Smooth muscle cell (in vitro differentiated cells): ENCODE data around the gene PZP. TPM values are rescaled to one million over a fixed set of nuclear protein-coding genes. Genes with fewer than 3 reads are reported as not detected.
"Not testable (repeated sequence)": the region's sequence is repeated elsewhere in the genome, so short reads cannot be mapped to it uniquely, and the experiment has no call there.

Experiments used
- DNase-seq: peaks from one replicate; lab custom pipeline; 2025; ENCODE audit not compliant: unreplicated experiment; lab: John Stamatoyannopoulos, UW
- H2AFZ ChIP-seq: fragments of 200-600 bp; sonication (generic); 2 replicates; pipeline ENCODE4 v1.6.0; 2016; ENCODE audit warnings: antibody characterized with exemption, low read depth, mild to moderate bottlenecking
- H3F3A ChIP-seq: fragments of 200-600 bp; sonication (generic); 2 replicates; pipeline ENCODE4 v1.6.0; 2017; ENCODE audit warnings: antibody characterized with exemption, low read depth
- H3K27ac ChIP-seq: fragments of 200-600 bp; sonication (generic); 2 replicates; pipeline ENCODE4 v1.5.1; 2016; ENCODE audit warnings: low read depth, mild to moderate bottlenecking
- H3K27me3 ChIP-seq: fragments of 200-600 bp; sonication (generic); 2 replicates; pipeline ENCODE4 v1.6.1; 2016; ENCODE audit warnings: low read depth, mild to moderate bottlenecking
- H3K36me3 ChIP-seq: fragments of 200-600 bp; sonication (generic); 2 replicates; pipeline ENCODE4 v1.5.1; 2016; ENCODE audit warnings: low read depth
- H3K4me1 ChIP-seq: fragments of 200-600 bp; sonication (generic); 2 replicates; pipeline ENCODE4 v1.5.1; 2016; ENCODE audit warnings: low read depth
- H3K4me2 ChIP-seq: fragments of 200-600 bp; sonication (generic); 2 replicates; pipeline ENCODE4 v1.6.0; 2016; ENCODE audit warnings: mild to moderate bottlenecking
- H3K4me3 ChIP-seq: fragments of 200-600 bp; sonication (generic); 2 replicates; pipeline ENCODE4 v1.5.1; 2016; ENCODE audit warnings: mild to moderate bottlenecking
- H3K79me2 ChIP-seq: fragments of 200-600 bp; sonication (generic); 2 replicates; pipeline ENCODE4 v1.6.0; 2016; ENCODE audit warnings: low read depth, mild to moderate bottlenecking
- H3K9ac ChIP-seq: fragments of 200-600 bp; sonication (generic); 2 replicates; pipeline ENCODE4 v1.6.0; 2016; ENCODE audit warnings: low read depth
- H3K9me3 ChIP-seq: fragments of 200-600 bp; sonication (generic); replicated peaks from 2 replicates; pipeline ENCODE4 v1.5.1; 2016; ENCODE audit warnings: low read depth
- H4K20me1 ChIP-seq: fragments of 200-600 bp; sonication (generic); 2 replicates; pipeline ENCODE4 v1.6.0; 2016; ENCODE audit warnings: low read depth
- WGBS: methylation state at CpG from one replicate; pipeline ENCODE4 v1.1.7; 2016; ENCODE audit warnings: low lambda C conversion rate; 5-methylcytosine and 5-hydroxymethylcytosine counted together
- polyA plus RNA-seq: library from polyadenylated mRNA; unstranded; fragments of >200 nt; fragmentation: Nextera tagmentation; extraction: Ambion mirVana; gene quantifications from 2 replicates; pipeline ENCODE4 v1.2.1, GENCODE V29; 2016
- total RNA-seq: library from RNA; depleted of rRNA; stranded (reverse); fragments of >200 nt; gene quantifications from 2 replicates; pipeline ENCODE4 v1.2.3, GENCODE V29; 2014
- TF ChIP-seq, protein P1 (sequence below): fragments of 200-600 bp; sonication (generic); IDR thresholded peaks from 2 replicates; pipeline ENCODE4 v1.5.1; 2017; ENCODE audit warnings: borderline replicate concordance, mild to moderate bottlenecking, antibody characterized with exemption; ENCODE audit not compliant: insufficient read depth, poor library complexity, severe bottlenecking

Gene PZP
- total and polyA plus RNA-seq, 2 experiments from 2014 or later, result not detected

DNA sequence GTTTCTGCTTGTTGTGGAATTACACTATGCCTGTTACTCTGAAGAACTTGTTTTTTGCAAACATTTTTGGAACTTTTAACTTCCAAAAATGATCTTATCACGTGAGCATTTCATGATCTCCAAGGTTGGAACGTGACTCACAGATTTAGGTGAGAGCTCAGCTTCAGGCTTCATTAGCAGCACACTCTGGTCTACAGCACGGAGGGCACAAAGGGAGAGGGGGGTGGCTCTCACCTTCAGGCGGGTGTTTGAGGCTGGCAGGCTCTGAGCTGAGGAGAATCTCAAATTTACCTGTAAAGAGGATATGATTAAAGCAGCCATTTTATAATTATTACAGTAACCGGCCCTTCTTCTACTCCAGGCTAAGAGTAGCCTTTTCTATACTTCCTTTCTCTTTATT, 45.3 kb upstream of the PZP start:
- Histone ChIP-seq H4K20me1 (no peaks in the 10 kb centered on the region), H3K4me1 (no peaks in the 10 kb centered on the region), H3K9me3 (no peaks in the 10 kb centered on the region), H3K27me3 (peaks cover 10% of the 10 kb centered on the region), H3K9ac (no peak overlapping the region), H3F3A (no peaks in the 10 kb centered on the region), H2AFZ (no peak overlapping the region), H3K4me3 (no peak overlapping the region), H3K4me2 (no peak overlapping the region), H3K36me3 (no peaks in the 10 kb centered on the region), H3K27ac (no peak overlapping the region), H3K79me2 (no peaks in the 10 kb centered on the region)
- no peak for DNase-seq
- 48% methylated on average over 5 of the region's 5 CpGs for WGBS
- TF ChIP-seq, protein P1, sequence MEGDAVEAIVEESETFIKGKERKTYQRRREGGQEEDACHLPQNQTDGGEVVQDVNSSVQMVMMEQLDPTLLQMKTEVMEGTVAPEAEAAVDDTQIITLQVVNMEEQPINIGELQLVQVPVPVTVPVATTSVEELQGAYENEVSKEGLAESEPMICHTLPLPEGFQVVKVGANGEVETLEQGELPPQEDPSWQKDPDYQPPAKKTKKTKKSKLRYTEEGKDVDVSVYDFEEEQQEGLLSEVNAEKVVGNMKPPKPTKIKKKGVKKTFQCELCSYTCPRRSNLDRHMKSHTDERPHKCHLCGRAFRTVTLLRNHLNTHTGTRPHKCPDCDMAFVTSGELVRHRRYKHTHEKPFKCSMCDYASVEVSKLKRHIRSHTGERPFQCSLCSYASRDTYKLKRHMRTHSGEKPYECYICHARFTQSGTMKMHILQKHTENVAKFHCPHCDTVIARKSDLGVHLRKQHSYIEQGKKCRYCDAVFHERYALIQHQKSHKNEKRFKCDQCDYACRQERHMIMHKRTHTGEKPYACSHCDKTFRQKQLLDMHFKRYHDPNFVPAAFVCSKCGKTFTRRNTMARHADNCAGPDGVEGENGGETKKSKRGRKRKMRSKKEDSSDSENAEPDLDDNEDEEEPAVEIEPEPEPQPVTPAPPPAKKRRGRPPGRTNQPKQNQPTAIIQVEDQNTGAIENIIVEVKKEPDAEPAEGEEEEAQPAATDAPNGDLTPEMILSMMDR, result no peak

- DNase-seq, H2AFZ ChIP-seq, H3K9me3 ChIP-seq, H3K36me3 ChIP-seq, H3K4me1 ChIP-seq, H4K20me1 ChIP-seq, H3K4me2 ChIP-seq, H3K9ac ChIP-seq, H3K79me2 ChIP-seq, H3F3A ChIP-seq, H3K27ac ChIP-seq, H3K4me3 ChIP-seq: not testable (repeated sequence)
- peaks cover 10% of the 10 kb centered on the region for H3K27me3 ChIP-seq
- 88% methylated on average over 2 of the region's 2 CpGs for WGBS
Observed at GRCh38 chr12:9252791-9253190, 44.6 kb upstream of the PZP start.

DNA sequence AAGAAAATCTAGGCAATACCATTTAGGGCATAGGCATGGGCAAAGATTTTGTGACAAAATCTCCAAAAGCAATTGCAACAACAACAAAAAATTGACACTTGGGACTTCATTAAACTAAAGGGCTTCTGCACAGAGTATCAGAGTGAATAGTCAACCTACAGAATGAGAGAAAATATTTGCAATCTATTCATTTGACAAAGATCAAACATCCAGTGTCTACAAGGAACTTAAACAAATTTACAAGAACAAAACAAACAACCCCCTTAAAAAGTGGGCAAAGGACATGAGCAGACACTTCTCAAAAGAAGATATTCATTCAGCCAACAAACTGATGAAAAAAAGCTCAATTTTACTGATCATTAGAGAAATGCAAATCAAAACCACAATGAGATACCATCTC, 44.1 kb upstream of the PZP start:
- Histone ChIP-seq H3F3A (no peaks in the 10 kb centered on the region), H3K9ac (no peak overlapping the region), H3K79me2 (no peaks in the 10 kb centered on the region), H3K4me1 (no peaks in the 10 kb centered on the region), H3K9me3 (no peaks in the 10 kb centered on the region), H2AFZ (no peak overlapping the region), H3K4me2 (no peak overlapping the region), H3K4me3 (no peak overlapping the region), H4K20me1 (no peaks in the 10 kb centered on the region), H3K27ac (no peak overlapping the region), H3K36me3 (no peaks in the 10 kb centered on the region), H3K27me3 (peaks cover 10% of the 10 kb centered on the region)
- no peak for DNase-seq
- TF ChIP-seq, protein P1, result no peak

DNA sequence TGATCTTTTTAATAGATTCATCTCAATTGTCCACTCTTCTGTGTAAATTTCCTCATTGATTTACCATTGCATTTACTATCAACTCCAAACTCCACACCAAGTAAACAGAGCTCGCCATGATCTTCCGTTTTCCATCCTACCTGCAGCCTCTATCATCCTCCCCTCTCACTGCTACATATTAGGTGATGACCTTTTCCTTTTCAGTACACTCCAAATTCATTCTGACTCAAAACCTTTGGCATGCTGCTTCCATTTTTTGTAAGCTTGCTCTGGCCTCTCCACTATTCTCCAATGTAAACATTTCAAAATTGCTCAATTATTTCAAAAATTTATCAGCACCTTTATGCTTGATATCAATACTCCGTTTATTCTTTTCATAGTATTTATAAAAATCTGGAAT, 40.2 kb upstream of the PZP start:
- H3K27me3 ChIP-seq, result peaks cover 2% of the 10 kb centered on the region
- H3K9me3 ChIP-seq, result no peaks in the 10 kb centered on the region
- WGBS, result 61% methylated on average over 3 of the region's 3 CpGs
- no peak overlapping the region for H2AFZ ChIP-seq
- H3K27ac ChIP-seq, result no peak overlapping the region
- no peaks in the 10 kb centered on the region for H3K4me1 ChIP-seq
- no peak overlapping the region for H3K4me3 ChIP-seq
- no peaks in the 10 kb centered on the region for H3K79me2 ChIP-seq
- no peaks in the 10 kb centered on the region for H3F3A ChIP-seq
- no peaks in the 10 kb centered on the region for H4K20me1 ChIP-seq
- H3K9ac ChIP-seq, result no peak overlapping the region
- H3K4me2 ChIP-seq, result no peak overlapping the region
- TF ChIP-seq, protein P1, result no peak
- DNase-seq, result no peak
- no peaks in the 10 kb centered on the region for H3K36me3 ChIP-seq
